ENCODE data around the gene SNRPE. TPM values are rescaled to one million over a fixed set of nuclear protein-coding genes. Genes with fewer than 3 reads are reported as not detected.
"Not testable (repeated sequence)": the region's sequence is repeated elsewhere in the genome, so short reads cannot be mapped to it uniquely, and the experiment has no call there.

The SNRPE gene
- total RNA-seq, 4 donors from 2014 or later: 19.8 to 66.6 (median 24.6) TPM

- TF ChIP-seq POLR2A (IDR thresholded peaks at IDR 0.05): no peak
- no peak for TF ChIP-seq CTCF (IDR thresholded peaks at IDR 0.05)
Observed at GRCh38 chr1:203828002-203828401, 33.4 kb upstream of the SNRPE start.

GRCh38 chr1:203828503-203828902 lies 32.9 kb upstream of the SNRPE start:
- no peaks in the 10 kb centered on the region for H3K27me3 ChIP-seq
- no peaks in the 10 kb centered on the region for H3K9me3 ChIP-seq
- TF ChIP-seq POLR2A (IDR thresholded peaks at IDR 0.05) (no peak), CTCF (IDR thresholded peaks at IDR 0.05) (no peak)
- H3K4me1 ChIP-seq: no peaks in the 10 kb centered on the region
- H3K27ac ChIP-seq: peak overlapping the region in 2 of 4 donors; percentile 0 to 6
- no peak for DNase-seq
- H3K36me3 ChIP-seq: peaks cover 0 to 74% (median 0%) of the 10 kb centered on the region in 3 donors
- H3K4me3 ChIP-seq: no peak overlapping the region

More at GRCh38 chr1:203828002-203828401, 33.4 kb upstream of the SNRPE start:
- Histone ChIP-seq H3K36me3 (peaks cover 0 to 74% (median 0%) of the 10 kb centered on the region in 3 donors), H3K9me3 (no peaks in the 10 kb centered on the region), H3K4me1 (no peaks in the 10 kb centered on the region), H3K27ac (no peak overlapping the region), H3K4me3 (no peak overlapping the region), H3K27me3 (no peaks in the 10 kb centered on the region)
- no peak for DNase-seq

- Histone ChIP-seq H3K36me3 (peaks cover 0 to 77% (median 0%) of the 10 kb centered on the region in 3 donors), H3K27ac (peak overlapping the region in 3 of 4 donors; percentile 0 to 27 (median 0))
- DNase-seq, H3K4me3 ChIP-seq, H3K9me3 ChIP-seq, H3K27me3 ChIP-seq, H3K4me1 ChIP-seq: not testable (repeated sequence)
Observed at GRCh38 chr1:203829247-203829646, 32.2 kb upstream of the SNRPE start.

- Histone ChIP-seq H3K36me3 (peaks cover 0 to 100% (median 2%) of the 10 kb centered on the region in 3 donors), H3K9me3 (no peaks in the 10 kb centered on the region), H3K4me1 (no peaks in the 10 kb centered on the region), H3K27ac (no peak overlapping the region), H3K4me3 (no peak overlapping the region), H3K27me3 (no peaks in the 10 kb centered on the region)
- no peak for DNase-seq
- TF ChIP-seq POLR2A (IDR thresholded peaks at IDR 0.05) (no peak), CTCF (IDR thresholded peaks at IDR 0.05) (no peak)
Observed at GRCh38 chr1:203835476-203835875, 25.9 kb upstream of the SNRPE start.

- Histone ChIP-seq H3K36me3 (peaks cover 0 to 98% (median 2%) of the 10 kb centered on the region in 3 donors), H3K4me3 (no peak overlapping the region), H3K4me1 (no peaks in the 10 kb centered on the region), H3K27me3 (no peaks in the 10 kb centered on the region), H3K9me3 (no peaks in the 10 kb centered on the region), H3K27ac (no peak overlapping the region)
- no peak for TF ChIP-seq CTCF (IDR thresholded peaks at IDR 0.05)
- TF ChIP-seq POLR2A (IDR thresholded peaks at IDR 0.05): no peak
- DNase-seq: no peak
Observed at GRCh38 chr1:203839081-203839480, 22.3 kb upstream of the SNRPE start.

GRCh38 chr1:203840208-203840808 lies 21.1 kb upstream of the SNRPE start:
- peaks cover 0 to 88% (median 2%) of the 10 kb centered on the region in 3 donors for H3K36me3 ChIP-seq
- no peak for TF ChIP-seq POLR2A (IDR thresholded peaks at IDR 0.05)
- TF ChIP-seq CTCF (IDR thresholded peaks at IDR 0.05): no peak
- H3K27ac ChIP-seq: no peak overlapping the region
- no peaks in the 10 kb centered on the region for H3K9me3 ChIP-seq
- no peaks in the 10 kb centered on the region for H3K27me3 ChIP-seq
- no peak overlapping the region for H3K4me3 ChIP-seq
- no peak for DNase-seq
- no peaks in the 10 kb centered on the region for H3K4me1 ChIP-seq
